WTC11 (cell line): ENCODE results near the gene NONO. TPM values are rescaled to one million over a fixed set of nuclear protein-coding genes. Genes with fewer than 3 reads are reported as not detected.

ENCODE experiments used
- ATAC-seq: fragments of 200-7000 bp; cut with Tn5 transposase; 2 replicates; pipeline ENCODE4 v1.10.0; 2021; ENCODE audit warnings: mild to moderate bottlenecking, moderate library complexity
- CTCF ChIA-PET: fragments of 300-600 bp; sonication (Branson Sonifier 250); formaldehyde crosslinking; loops from one replicate; lab custom pipeline; 2021; ENCODE audit warnings: antibody characterized with exemption; lab: Charles Lee
- POLR2A ChIA-PET: fragments of 350-600 bp; sonication (Branson Sonifier 250); formaldehyde crosslinking; loops from one replicate; lab custom pipeline; 2021; ENCODE audit warnings: antibody characterized with exemption; lab: Charles Lee
- DNase-seq: peaks from one replicate; pipeline ENCODE4 v3.0.0; 2021; ENCODE audit warnings: low spot score
- H3K27ac Mint-ChIP-seq: 2 replicates; pipeline ENCODE4 v1.8.0; 2021; ENCODE audit warnings: mixed read lengths
- H3K27me3 Mint-ChIP-seq: 2 replicates; pipeline ENCODE4 v1.8.0; 2021; ENCODE audit warnings: low read depth, mild to moderate bottlenecking, moderate library complexity, mixed read lengths
- H3K36me3 Mint-ChIP-seq: 2 replicates; pipeline ENCODE4 v1.8.0; 2021; ENCODE audit warnings: mixed read lengths
- H3K4me1 Mint-ChIP-seq: 2 replicates; pipeline ENCODE4 v1.8.0; 2022; ENCODE audit warnings: mixed read lengths
- H3K4me3 Mint-ChIP-seq: 2 replicates; pipeline ENCODE4 v1.8.0; 2021; ENCODE audit warnings: mild to moderate bottlenecking, moderate library complexity, mixed read lengths
- H3K9me3 Mint-ChIP-seq: 2 replicates; pipeline ENCODE4 v1.8.0; 2021; ENCODE audit warnings: mixed read lengths
- ATF1 ChIP-seq: sonication (generic); formaldehyde crosslinking; IDR thresholded peaks from 2 replicates; pipeline ENCODE4 v1.8.1; 2023; ENCODE audit warnings: mild to moderate bottlenecking, moderate library complexity, missing genetic modification reagents
- ATF2 ChIP-seq: sonication (generic); formaldehyde crosslinking; IDR thresholded peaks from 2 replicates; pipeline ENCODE4 v1.8.1; 2022; ENCODE audit warnings: low read depth, missing genetic modification reagents, borderline replicate concordance
- CREB1 ChIP-seq: sonication (generic); formaldehyde crosslinking; IDR thresholded peaks from 2 replicates; pipeline ENCODE4 v1.8.0; 2023; ENCODE audit warnings: mild to moderate bottlenecking, missing genetic modification reagents
- E2F5 ChIP-seq: sonication (generic); formaldehyde crosslinking; IDR thresholded peaks from 2 replicates; pipeline ENCODE4 v1.8.1; 2022; ENCODE audit warnings: mild to moderate bottlenecking, moderate library complexity, missing genetic modification reagents
- ELF4 ChIP-seq: sonication (generic); formaldehyde crosslinking; IDR thresholded peaks from 2 replicates; pipeline ENCODE4 v1.8.1; 2022; ENCODE audit warnings: low read depth, mild to moderate bottlenecking, moderate library complexity, missing genetic modification reagents
- FOXJ3 ChIP-seq: sonication (generic); formaldehyde crosslinking; IDR thresholded peaks from 2 replicates; pipeline ENCODE4 v1.9.0; 2021; ENCODE audit warnings: missing genetic modification reagents, mild to moderate bottlenecking, borderline replicate concordance
- JAZF1 ChIP-seq: fragments of 250-450 bp; sonication (Bioruptor Pico); IDR thresholded peaks from 2 replicates; pipeline ENCODE4 v1.9.0; 2021; ENCODE audit warnings: moderate library complexity, mild to moderate bottlenecking, inconsistent platforms
- USF1 ChIP-seq: sonication (generic); formaldehyde crosslinking; IDR thresholded peaks from 2 replicates; pipeline ENCODE4 v1.8.0; 2022; ENCODE audit warnings: mild to moderate bottlenecking, missing genetic modification reagents
- ZBTB21 ChIP-seq: sonication (generic); formaldehyde crosslinking; IDR thresholded peaks from 2 replicates; pipeline ENCODE4 v1.8.1; 2023; ENCODE audit warnings: mild to moderate bottlenecking, missing genetic modification reagents, borderline replicate concordance
- ZNF138 ChIP-seq: sonication (generic); formaldehyde crosslinking; conservative IDR thresholded peaks from 2 replicates; pipeline ENCODE4 v1.8.1; 2022; ENCODE audit warnings: mild to moderate bottlenecking, moderate library complexity, missing genetic modification reagents
- ZNF219 ChIP-seq: sonication (generic); formaldehyde crosslinking; IDR thresholded peaks from 2 replicates; pipeline ENCODE4 v1.8.0; 2023; ENCODE audit warnings: missing genetic modification reagents, mild to moderate bottlenecking, borderline replicate concordance
- ZNF671 ChIP-seq: fragments of 250-450 bp; sonication (Bioruptor Pico); IDR thresholded peaks from 2 replicates; pipeline ENCODE4 v1.8.0; 2021; ENCODE audit warnings: mild to moderate bottlenecking
- total RNA-seq: library from RNA; stranded (reverse); gene quantifications from 3 replicates; pipeline ENCODE4 v1.2.3, GENCODE V29; 2021
- TF ChIP-seq, protein P1 (sequence below): fragments of 250-450 bp; sonication (Bioruptor Pico); IDR thresholded peaks from 2 replicates; pipeline ENCODE4 v1.9.0; 2021; ENCODE audit warnings: mild to moderate bottlenecking
- TF ChIP-seq, protein P2 (sequence below): sonication (generic); formaldehyde crosslinking; IDR thresholded peaks from 2 replicates; pipeline ENCODE4 v1.8.1; 2023; ENCODE audit warnings: mild to moderate bottlenecking, moderate library complexity, missing genetic modification reagents
- TF ChIP-seq, protein P3 (sequence below): sonication (generic); formaldehyde crosslinking; IDR thresholded peaks from 2 replicates; pipeline ENCODE4 v1.8.1; 2023; ENCODE audit warnings: mild to moderate bottlenecking, missing genetic modification reagents, borderline replicate concordance

NONO gene
- total RNA-seq, 1 experiment from 2014 or later, result 706 TPM

- H3K36me3 Mint-ChIP-seq, result peaks cover 20% of the 10 kb centered on the region
- H3K27ac Mint-ChIP-seq, result peak overlapping the region; percentile 83
- peaks cover 21% of the 10 kb centered on the region for H3K4me1 Mint-ChIP-seq
- POLR2A ChIA-PET, result interaction anchor here (0.9 to 2.3 kb wide), 4 partner anchors 30 to 112 kb away, joined by 3 to 17 read pairs (median 4); partner anchors contain the start of genes NONO and TAF1
- TF ChIP-seq ATF2 (CRISPR knock-in tag) (no peak), ZNF671 (CRISPR knock-in tag) (no peak), ZNF219 (no peak), E2F5 (CRISPR knock-in tag) (no peak), ATF1 (no peak), ZBTB21 (CRISPR knock-in tag) (no peak), ZNF138 (no peak), FOXJ3 (CRISPR knock-in tag) (no peak), CREB1 (CRISPR knock-in tag) (no peak), JAZF1 (no peak), USF1 (CRISPR knock-in tag) (no peak), ELF4 (CRISPR knock-in tag) (no peak)
- TF ChIP-seq, protein P1, sequence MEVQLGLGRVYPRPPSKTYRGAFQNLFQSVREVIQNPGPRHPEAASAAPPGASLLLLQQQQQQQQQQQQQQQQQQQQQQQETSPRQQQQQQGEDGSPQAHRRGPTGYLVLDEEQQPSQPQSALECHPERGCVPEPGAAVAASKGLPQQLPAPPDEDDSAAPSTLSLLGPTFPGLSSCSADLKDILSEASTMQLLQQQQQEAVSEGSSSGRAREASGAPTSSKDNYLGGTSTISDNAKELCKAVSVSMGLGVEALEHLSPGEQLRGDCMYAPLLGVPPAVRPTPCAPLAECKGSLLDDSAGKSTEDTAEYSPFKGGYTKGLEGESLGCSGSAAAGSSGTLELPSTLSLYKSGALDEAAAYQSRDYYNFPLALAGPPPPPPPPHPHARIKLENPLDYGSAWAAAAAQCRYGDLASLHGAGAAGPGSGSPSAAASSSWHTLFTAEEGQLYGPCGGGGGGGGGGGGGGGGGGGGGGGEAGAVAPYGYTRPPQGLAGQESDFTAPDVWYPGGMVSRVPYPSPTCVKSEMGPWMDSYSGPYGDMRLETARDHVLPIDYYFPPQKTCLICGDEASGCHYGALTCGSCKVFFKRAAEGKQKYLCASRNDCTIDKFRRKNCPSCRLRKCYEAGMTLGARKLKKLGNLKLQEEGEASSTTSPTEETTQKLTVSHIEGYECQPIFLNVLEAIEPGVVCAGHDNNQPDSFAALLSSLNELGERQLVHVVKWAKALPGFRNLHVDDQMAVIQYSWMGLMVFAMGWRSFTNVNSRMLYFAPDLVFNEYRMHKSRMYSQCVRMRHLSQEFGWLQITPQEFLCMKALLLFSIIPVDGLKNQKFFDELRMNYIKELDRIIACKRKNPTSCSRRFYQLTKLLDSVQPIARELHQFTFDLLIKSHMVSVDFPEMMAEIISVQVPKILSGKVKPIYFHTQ, result no peak
- TF ChIP-seq, protein P2, sequence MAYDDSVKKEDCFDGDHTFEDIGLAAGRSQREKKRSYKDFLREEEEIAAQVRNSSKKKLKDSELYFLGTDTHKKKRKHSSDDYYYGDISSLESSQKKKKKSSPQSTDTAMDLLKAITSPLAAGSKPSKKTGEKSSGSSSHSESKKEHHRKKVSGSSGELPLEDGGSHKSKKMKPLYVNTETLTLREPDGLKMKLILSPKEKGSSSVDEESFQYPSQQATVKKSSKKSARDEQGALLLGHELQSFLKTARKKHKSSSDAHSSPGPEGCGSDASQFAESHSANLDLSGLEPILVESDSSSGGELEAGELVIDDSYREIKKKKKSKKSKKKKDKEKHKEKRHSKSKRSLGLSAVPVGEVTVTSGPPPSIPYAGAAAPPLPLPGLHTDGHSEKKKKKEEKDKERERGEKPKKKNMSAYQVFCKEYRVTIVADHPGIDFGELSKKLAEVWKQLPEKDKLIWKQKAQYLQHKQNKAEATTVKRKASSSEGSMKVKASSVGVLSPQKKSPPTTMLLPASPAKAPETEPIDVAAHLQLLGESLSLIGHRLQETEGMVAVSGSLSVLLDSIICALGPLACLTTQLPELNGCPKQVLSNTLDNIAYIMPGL, result no peak
- TF ChIP-seq, protein P3, sequence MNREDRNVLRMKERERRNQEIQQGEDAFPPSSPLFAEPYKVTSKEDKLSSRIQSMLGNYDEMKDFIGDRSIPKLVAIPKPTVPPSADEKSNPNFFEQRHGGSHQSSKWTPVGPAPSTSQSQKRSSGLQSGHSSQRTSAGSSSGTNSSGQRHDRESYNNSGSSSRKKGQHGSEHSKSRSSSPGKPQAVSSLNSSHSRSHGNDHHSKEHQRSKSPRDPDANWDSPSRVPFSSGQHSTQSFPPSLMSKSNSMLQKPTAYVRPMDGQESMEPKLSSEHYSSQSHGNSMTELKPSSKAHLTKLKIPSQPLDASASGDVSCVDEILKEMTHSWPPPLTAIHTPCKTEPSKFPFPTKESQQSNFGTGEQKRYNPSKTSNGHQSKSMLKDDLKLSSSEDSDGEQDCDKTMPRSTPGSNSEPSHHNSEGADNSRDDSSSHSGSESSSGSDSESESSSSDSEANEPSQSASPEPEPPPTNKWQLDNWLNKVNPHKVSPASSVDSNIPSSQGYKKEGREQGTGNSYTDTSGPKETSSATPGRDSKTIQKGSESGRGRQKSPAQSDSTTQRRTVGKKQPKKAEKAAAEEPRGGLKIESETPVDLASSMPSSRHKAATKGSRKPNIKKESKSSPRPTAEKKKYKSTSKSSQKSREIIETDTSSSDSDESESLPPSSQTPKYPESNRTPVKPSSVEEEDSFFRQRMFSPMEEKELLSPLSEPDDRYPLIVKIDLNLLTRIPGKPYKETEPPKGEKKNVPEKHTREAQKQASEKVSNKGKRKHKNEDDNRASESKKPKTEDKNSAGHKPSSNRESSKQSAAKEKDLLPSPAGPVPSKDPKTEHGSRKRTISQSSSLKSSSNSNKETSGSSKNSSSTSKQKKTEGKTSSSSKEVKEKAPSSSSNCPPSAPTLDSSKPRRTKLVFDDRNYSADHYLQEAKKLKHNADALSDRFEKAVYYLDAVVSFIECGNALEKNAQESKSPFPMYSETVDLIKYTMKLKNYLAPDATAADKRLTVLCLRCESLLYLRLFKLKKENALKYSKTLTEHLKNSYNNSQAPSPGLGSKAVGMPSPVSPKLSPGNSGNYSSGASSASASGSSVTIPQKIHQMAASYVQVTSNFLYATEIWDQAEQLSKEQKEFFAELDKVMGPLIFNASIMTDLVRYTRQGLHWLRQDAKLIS (CRISPR knock-in tag), result no peak
- DNase-seq (peak; percentile 67), ATAC-seq (peak; percentile 12)
- CTCF ChIA-PET, result interaction anchor here (1.0 to 1.9 kb wide), 3 partner anchors 30 to 155 kb away, joined by 3 to 12 read pairs (median 8); partner anchors contain the start of genes NONO and TAF1
- no peaks in the 10 kb centered on the region for H3K27me3 Mint-ChIP-seq
- H3K9me3 Mint-ChIP-seq, result no peaks in the 10 kb centered on the region
- H3K4me3 Mint-ChIP-seq, result peak overlapping the region; percentile 90
These were observed 30.0 kb upstream of the NONO start for GRCh38 chrX:71253253-71254091.
